ENCODE results near the gene ANTXRL. TPM values are rescaled to one million over a fixed set of nuclear protein-coding genes. Genes with fewer than 3 reads are reported as not detected.

ANTXRL gene
- total and polyA plus RNA-seq, 2 experiments from 2014 or later: not detected

GRCh38 chr10:46250481-46250880, 36.3 kb upstream of the ANTXRL start:
- ATAC-seq (no peak), DNase-seq (ENCODE audit: low spot score) (no peak)
- H3K4me1 Mint-ChIP-seq: no peaks in the 10 kb centered on the region; the same call in 2 of the 3 replicates
- no peak overlapping the region for H3K27ac Mint-ChIP-seq
- no peaks in the 10 kb centered on the region for H3K79me2 ChIP-seq (replicated peaks; ENCODE audit: insufficient read depth)
- H3K4me3 ChIP-seq: no peak overlapping the region
- no peaks in the 10 kb centered on the region for H4K20me1 ChIP-seq (replicated peaks; ENCODE audit: insufficient read depth)
- no peak overlapping the region for H2AFZ ChIP-seq
- H3K4me2 ChIP-seq: no peak overlapping the region
- no peaks in the 10 kb centered on the region for H3F3A ChIP-seq (replicated peaks; ENCODE audit: low read depth)
- H3K4me3 Mint-ChIP-seq: no peak overlapping the region
- H3K36me3 Mint-ChIP-seq (ENCODE audit: low read depth): no peaks in the 10 kb centered on the region
- H3K27me3 Mint-ChIP-seq (ENCODE audit: insufficient read depth, low read depth, poor library complexity): peaks cover 6% of the 10 kb centered on the region
- H3K4me1 ChIP-seq (ENCODE audit: insufficient read depth): no peaks in the 10 kb centered on the region
- no peak overlapping the region for H3K27ac ChIP-seq (ENCODE audit: low read depth)
- no peaks in the 10 kb centered on the region for H3K9me2 ChIP-seq (ENCODE audit: insufficient read depth)
- TF ChIP-seq, protein P1, sequence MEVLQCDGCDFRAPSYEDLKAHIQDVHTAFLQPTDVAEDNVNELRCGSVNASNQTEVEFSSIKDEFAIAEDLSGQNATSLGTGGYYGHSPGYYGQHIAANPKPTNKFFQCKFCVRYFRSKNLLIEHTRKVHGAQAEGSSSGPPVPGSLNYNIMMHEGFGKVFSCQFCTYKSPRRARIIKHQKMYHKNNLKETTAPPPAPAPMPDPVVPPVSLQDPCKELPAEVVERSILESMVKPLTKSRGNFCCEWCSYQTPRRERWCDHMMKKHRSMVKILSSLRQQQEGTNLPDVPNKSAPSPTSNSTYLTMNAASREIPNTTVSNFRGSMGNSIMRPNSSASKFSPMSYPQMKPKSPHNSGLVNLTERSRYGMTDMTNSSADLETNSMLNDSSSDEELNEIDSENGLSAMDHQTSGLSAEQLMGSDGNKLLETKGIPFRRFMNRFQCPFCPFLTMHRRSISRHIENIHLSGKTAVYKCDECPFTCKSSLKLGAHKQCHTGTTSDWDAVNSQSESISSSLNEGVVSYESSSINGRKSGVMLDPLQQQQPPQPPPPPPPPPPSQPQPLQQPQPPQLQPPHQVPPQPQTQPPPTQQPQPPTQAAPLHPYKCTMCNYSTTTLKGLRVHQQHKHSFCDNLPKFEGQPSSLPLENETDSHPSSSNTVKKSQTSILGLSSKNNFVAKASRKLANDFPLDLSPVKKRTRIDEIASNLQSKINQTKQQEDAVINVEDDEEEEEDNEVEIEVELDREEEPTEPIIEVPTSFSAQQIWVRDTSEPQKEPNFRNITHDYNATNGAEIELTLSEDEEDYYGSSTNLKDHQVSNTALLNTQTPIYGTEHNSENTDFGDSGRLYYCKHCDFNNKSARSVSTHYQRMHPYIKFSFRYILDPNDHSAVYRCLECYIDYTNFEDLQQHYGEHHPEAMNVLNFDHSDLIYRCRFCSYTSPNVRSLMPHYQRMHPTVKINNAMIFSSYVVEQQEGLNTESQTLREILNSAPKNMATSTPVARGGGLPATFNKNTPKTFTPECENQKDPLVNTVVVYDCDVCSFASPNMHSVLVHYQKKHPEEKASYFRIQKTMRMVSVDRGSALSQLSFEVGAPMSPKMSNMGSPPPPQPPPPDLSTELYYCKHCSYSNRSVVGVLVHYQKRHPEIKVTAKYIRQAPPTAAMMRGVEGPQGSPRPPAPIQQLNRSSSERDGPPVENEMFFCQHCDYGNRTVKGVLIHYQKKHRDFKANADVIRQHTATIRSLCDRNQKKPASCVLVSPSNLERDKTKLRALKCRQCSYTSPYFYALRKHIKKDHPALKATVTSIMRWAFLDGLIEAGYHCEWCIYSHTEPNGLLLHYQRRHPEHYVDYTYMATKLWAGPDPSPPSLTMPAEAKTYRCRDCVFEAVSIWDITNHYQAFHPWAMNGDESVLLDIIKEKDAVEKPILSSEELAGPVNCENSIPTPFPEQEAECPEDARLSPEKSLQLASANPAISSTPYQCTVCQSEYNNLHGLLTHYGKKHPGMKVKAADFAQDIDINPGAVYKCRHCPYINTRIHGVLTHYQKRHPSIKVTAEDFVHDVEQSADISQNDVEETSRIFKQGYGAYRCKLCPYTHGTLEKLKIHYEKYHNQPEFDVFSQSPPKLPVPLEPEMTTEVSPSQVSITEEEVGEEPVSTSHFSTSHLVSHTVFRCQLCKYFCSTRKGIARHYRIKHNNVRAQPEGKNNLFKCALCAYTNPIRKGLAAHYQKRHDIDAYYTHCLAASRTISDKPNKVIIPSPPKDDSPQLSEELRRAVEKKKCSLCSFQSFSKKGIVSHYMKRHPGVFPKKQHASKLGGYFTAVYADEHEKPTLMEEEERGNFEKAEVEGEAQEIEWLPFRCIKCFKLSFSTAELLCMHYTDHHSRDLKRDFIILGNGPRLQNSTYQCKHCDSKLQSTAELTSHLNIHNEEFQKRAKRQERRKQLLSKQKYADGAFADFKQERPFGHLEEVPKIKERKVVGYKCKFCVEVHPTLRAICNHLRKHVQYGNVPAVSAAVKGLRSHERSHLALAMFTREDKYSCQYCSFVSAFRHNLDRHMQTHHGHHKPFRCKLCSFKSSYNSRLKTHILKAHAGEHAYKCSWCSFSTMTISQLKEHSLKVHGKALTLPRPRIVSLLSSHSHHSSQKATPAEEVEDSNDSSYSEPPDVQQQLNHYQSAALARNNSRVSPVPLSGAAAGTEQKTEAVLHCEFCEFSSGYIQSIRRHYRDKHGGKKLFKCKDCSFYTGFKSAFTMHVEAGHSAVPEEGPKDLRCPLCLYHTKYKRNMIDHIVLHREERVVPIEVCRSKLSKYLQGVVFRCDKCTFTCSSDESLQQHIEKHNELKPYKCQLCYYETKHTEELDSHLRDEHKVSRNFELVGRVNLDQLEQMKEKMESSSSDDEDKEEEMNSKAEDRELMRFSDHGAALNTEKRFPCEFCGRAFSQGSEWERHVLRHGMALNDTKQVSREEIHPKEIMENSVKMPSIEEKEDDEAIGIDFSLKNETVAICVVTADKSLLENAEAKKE (CRISPR knock-in tag; IDR thresholded peaks at IDR 0.05): no peak
- TF ChIP-seq NANOG (IDR thresholded peaks at IDR 0.05; ENCODE audit: borderline replicate concordance) (no peak), STAT1 (IDR thresholded peaks at IDR 0.05; ENCODE audit: unreplicated experiment) (no peak)
- H3K9me3 Mint-ChIP-seq: no peaks in the 10 kb centered on the region
- no peaks in the 10 kb centered on the region for H3K27me3 ChIP-seq (ENCODE audit: insufficient read depth)
- H3K36me3 ChIP-seq (ENCODE audit: insufficient read depth): no peaks in the 10 kb centered on the region

DNA sequence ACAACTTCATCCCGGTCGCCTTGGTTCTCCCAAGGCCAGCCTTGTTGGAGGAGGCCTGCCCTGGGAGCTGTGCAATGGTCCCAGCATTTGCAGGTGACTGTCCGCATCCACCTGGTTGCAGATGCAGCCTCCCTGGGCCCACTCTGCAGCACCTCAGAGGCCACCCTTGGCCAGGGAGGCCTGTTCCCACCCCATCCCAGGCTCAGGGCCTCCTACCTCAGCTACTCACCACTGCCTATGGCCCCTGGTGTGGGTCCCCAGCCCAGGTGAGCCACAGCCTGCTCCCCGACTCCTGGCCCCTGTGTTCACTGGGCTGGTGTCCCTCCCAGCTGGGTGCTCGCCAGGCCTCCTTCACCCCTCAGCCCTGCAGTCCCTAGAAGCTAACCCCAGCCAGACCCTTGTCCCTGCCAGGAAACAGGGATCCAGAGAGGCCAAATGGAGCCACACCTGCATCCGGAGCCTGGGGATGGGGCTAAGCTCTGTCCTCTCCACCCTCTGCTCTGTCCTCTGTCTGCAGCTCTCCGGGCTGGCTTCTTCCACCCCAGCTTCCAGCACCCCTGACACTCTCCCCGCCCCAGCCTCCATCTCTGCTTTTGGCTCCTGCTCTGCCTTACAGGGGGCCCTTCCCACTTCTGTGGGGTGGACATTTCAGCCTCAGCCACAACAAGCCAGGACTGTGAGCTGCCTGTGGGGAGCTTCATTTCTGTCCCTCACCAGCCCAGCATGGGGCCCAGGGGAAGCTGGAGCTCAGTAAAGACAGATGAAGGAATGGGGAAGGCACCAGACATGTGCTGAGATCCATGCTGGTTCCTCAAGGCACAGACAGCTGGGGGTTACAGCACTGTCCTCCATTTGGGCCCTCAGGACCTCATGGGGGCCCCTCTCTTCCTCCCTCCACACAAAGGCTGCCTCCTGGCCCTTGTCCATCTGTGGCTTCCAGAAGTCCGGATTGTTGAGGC, 35.6 kb upstream of the ANTXRL start:
- Mint-ChIP-seq H3K9me3 (no peaks in the 10 kb centered on the region), H3K36me3 (ENCODE audit: low read depth) (no peaks in the 10 kb centered on the region), H3K4me3 (no peak overlapping the region), H3K4me1 (peaks cover 3% of the 10 kb centered on the region), H3K27ac (no peak overlapping the region), H3K27me3 (ENCODE audit: insufficient read depth, low read depth, poor library complexity) (peaks cover 6% of the 10 kb centered on the region)
- no peaks in the 10 kb centered on the region for H3K27me3 ChIP-seq (ENCODE audit: insufficient read depth)
- no peaks in the 10 kb centered on the region for H3K36me3 ChIP-seq (ENCODE audit: insufficient read depth)
- ATAC-seq: no peak
- no peaks in the 10 kb centered on the region for H3K79me2 ChIP-seq (replicated peaks; ENCODE audit: insufficient read depth)
- no peak overlapping the region for H3K27ac ChIP-seq (ENCODE audit: low read depth)
- H3K9me2 ChIP-seq (ENCODE audit: insufficient read depth): no peaks in the 10 kb centered on the region
- no peak overlapping the region for H2AFZ ChIP-seq
- no peaks in the 10 kb centered on the region for H4K20me1 ChIP-seq (replicated peaks; ENCODE audit: insufficient read depth)
- no peak for DNase-seq (ENCODE audit: low spot score)
- H3K4me3 ChIP-seq: no peak overlapping the region
- no peak overlapping the region for H3K4me2 ChIP-seq
- no peaks in the 10 kb centered on the region for H3F3A ChIP-seq (replicated peaks; ENCODE audit: low read depth)
- no peaks in the 10 kb centered on the region for H3K4me1 ChIP-seq (ENCODE audit: insufficient read depth)
- no peak for TF ChIP-seq EZH2 (IDR thresholded peaks at IDR 0.05; ENCODE audit: low read depth, unreplicated experiment)
- TF ChIP-seq EZH2phosphoT487 (IDR thresholded peaks at IDR 0.05; ENCODE audit: unreplicated experiment): no peak
- no peak for TF ChIP-seq POLR2AphosphoS5 (IDR thresholded peaks at IDR 0.05; ENCODE audit: low read depth)
- no peak for TF ChIP-seq ETS1 (IDR thresholded peaks at IDR 0.05)
- no peak for TF ChIP-seq JUNB (IDR thresholded peaks at IDR 0.05; ENCODE audit: unreplicated experiment)
- no peak for TF ChIP-seq CTCF (conservative IDR thresholded peaks at IDR 0.05; ENCODE audit: low read depth in 2 of 2)

All from GM23338 (cell line).